GM20431 (cell line): ENCODE results near the gene CDIP1.

Experiments used
- in situ Hi-C: fragments of 300-500 bp; cut with MseI, MboI; formaldehyde crosslinking; loops from one replicate; pipeline ENCODE4 v1.15.0; 2020; ENCODE audit warnings: low sequenced_read_pairs; ENCODE audit not compliant: unreplicated experiment

CDIP1 gene

DNA sequence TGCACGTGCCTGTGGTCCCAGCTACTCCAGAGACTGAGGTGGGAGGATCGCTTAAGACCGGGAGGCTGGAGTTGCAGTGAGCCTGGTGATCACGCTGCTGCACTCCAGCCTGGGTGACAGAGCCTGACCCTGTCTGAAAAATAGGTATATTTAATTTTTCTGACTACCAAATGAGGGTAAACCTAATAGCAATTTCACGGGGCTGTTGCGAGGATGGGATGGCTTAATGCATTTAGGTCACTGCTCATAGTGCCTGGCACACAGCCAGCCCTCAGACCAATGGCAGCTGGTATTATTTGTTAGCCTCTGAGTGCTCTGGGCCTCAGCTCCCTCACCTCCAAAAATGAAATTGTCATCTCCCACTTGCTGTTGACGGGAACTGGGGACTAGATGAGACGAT lies 5.9 kb upstream of the CDIP1 start:
- in situ Hi-C loops = no loop called here

DNA sequence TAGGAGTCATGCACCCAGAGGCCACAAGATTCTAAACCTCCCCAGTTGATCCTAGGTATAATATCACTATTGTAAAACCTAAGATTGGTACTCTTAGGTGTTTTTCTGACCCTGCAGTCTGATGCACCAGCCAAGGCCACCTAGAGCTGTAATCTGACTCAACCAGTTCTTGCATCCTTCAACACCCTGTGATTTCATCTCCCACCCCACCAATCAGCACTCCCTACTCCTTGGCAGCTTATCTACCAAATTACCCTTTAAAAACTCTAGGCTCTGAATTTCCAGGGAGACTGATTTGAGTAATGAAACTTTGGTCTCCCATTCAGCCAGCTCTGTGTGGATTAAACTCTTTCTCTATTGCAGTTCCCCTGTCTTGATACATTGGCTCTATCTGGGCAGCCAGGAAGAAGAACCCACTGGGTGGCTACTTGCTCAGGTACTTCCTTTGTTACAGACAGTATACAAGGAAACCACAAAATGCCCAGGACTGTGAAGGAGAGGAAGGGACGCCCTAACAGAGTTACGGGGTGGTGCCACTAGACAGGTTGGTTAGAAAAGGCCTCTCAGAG lies 1.2 kb upstream of the CDIP1 start:
- in situ Hi-C loops = no loop called here

DNA sequence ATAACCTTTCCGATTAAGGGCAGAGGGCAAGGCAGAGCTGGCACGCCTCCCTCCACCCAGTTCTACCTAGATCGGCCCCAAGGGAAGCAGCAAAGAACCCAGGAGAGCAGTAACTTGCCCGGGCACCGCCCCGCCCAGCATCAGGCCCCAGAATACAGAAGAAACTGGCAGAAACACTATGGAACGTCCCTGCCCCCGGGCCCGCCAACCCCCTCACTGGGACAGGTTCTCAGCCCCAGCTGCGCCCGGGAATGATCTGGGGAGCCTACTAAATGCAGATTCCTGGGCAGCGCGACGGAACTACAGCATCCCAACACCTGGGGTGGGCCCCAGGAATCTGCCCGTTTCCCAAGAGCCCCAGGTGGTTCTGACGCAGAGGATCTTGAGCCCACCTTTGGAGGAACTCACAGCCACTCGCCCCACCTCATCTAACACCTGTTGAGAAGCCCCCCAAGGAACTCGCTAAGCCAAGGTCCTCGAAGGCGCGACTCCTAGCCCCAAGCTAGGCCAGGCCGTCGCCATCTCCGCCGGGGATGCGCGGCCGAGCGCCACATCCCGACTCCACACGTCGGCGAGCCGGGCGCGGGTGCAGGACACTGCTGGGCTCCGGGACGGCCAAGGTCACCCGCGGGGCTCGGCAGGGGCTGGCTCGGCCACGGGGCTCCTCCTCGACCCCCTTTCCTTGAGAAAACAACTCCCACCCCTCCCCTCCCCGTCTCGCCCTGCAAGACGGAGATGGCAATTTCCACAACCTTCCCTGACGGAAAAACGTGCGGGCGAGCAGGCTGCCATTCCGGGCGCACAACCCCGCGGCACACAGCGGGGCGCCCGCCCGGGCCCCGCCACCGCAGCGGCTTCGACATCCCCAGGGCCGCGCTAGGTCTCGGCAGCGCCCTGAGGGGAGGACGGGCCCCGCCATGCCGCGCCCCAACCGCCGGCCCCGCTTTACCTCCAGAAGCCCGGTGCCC lies 913 bp downstream of the CDIP1 start:
- in situ Hi-C loops = no loop called here

DNA sequence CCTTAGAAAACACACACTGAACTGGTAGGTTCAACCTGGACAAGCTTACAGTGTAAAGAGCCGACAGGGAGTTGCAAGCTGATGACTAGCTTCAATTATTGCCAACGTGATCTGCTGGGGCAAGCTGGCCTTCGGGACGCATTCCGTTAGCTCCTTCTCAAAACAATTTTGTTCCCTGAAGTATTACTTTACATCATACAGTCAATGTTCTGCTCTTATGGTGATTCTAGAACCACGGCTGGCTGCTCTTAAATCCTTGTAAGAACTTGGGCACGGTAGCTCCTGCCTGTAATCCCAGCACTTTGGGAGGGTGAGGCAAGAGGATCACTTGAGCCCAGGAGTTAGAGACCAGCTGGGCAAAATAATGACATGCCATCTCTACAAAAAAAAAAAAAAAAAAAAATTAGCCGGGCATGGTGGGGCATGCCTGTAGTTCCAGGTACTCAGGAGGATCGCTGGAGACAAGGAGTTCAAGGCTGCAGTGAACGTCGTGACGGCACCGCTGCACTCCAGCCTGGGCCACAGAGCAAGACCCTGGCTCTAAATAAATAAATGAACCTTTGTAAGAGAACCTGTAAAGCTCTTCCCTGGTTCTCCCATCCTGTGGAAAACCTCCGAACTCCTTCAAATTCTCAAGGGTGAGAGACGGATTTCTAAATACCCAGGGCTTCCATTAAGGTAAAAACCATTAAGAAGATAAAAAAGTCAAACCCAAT lies 2.0 kb downstream of the CDIP1 start:
- in situ Hi-C loops = no loop called here

DNA sequence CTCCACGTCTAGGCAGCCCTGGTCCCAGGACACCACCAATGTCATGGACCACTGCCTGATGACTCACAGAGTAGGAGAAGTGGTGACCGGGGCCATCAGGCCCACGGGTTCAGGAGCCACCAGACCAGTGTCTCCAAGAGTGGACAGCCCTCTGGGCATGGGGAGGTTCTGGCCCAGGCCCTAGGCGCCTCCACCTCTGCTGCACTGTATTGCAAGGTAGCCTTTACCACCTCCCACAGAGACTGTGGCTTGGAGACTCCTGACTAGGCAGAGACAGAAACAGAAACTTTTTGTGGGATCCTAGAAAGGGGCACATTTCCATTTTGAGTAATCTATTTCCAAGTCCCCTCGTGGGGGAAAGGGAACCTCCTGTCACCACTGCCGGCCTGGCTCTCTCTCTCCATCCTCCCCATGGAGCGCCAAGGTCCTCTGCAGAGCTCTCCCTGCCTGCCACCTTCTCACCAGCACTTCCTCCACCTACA lies 2.9 kb downstream of the CDIP1 start:
- in situ Hi-C loops = no loop called here

DNA sequence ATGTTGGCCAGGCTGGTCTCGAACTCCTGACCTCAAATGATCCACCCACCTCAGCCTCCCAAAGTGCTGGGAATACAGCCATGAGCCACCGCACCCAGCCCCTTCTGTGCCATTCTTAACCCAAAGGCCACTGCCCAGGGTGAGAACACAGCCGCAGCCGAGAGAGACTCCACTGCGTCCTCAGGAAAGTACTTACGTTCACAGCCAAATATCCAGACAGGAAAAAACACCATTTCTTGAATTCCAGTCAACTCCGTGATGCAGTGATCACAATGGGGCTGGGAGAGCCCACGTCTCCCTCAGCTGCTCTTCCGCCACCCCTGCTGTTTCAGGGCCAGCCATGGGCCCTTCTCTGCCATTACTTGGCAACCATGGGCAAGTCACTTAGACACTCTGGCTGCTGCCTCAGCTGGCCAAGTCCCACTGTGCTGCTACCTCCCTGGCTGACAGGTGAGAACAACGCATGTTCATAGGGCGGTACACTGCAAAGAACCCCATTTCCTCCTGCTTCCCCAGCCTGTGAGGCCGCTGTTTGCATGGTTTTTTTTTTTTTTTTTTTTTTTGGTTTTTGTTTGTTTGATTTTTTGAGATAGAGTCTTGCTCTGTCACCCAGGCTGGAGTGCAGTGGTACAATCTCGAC lies 4.3 kb downstream of the CDIP1 start:
- in situ Hi-C loops = no loop called here

DNA sequence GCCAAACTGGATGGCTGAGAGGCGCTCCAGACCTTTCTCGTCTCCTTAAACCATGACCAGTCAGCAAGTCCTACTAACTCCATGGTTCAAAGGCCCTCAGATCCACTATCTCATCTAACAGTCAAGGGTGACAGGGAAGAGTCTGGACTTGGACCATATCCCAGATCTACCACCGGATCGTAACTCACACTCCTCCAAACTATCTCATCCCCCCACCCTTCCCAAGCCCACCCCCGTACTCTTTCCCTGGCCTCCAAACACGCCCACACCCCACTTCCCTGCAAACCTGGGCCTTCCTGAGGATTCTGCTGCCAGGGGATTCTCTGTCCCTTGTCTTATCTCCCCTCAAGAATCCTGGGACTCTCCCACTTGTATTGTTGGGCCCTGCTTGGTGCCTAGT lies 5.1 kb downstream of the CDIP1 start:
- in situ Hi-C loops = no loop called here

DNA sequence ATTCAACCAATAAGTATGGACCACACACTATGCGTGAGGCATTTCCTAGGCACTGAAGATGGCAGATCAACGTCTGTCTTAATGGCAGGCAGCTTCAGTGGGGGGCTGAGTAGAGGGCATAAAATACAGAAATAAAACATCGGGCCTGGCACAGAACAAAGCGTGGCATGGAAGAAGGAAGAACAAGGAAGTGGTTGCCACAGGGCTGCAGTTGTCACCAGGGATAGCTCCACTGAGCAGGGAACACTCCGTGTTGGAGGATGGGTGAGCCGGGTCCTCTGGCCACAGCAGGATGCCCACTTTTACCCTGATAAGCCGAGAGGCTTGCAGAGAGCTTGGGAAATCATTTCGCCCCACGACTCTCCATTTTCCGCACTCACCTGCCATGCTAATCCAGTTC lies 6.3 kb downstream of the CDIP1 start:
- in situ Hi-C loops = no loop called here

DNA sequence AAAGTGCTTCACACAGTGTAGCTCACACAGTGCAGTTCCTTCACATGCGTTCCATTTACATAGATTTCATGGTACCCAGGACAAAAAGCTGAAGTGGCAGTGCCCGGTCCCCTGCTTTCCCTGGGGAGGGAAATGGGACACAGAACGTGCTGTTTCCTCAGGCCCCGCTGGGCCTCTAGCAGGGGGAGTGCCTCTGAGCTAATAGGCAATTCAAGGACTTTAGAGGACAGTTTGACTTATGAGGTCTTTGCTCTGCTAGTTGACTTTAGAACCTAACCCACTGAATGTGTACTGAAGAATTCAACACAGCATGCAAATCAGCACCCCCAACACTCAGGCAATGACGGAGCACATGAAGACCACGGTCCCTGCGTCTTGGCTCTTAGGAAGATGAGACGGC lies 6.8 kb downstream of the CDIP1 start:
- in situ Hi-C loops = no loop called here

DNA sequence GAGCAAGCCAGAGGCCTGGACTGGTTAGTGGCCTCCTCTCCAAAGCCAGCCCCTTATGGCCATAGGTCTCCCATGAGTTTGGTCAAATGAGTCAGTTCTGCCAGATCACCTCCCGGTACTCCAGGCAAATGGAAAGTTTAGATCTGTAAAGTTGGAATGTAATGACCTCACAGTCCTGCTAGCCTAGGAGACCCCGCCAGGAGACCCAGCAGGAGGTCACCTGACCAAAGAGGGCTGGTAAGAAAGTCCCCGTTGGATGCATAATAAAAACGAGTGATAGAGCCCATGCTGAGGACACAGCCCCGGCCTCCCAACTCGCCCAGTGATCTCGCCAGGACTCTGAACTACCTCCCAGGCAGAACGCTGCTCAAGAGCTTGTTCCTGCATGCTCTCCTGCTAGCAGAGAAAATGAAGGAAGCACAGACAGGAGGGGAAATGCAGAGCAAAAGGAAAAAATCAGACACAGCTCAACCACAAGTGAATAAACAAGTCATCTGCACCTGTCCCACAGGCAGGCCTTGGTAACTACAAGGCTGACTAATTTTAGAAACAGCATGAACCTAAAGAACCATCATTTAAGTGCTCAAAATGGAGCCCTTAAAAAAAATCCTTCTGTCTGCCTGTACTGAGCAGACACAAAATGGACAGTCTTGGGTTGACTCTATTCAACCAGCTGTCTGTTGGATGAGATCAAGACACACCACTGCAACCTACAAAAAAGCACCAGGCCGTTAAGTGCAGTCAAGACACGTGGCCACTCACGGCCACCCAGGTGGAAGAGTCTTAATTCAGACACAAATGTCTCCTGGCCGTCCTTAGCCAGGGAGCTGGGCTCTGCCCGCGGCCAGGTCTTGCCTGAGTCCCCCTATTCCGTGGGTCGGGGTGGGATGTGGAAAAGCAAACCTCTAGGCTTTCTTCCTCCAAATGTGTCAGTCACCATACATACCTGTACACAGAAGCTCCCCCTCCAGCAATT lies 9.2 kb downstream of the CDIP1 start:
- in situ Hi-C loops = no loop called here

DNA sequence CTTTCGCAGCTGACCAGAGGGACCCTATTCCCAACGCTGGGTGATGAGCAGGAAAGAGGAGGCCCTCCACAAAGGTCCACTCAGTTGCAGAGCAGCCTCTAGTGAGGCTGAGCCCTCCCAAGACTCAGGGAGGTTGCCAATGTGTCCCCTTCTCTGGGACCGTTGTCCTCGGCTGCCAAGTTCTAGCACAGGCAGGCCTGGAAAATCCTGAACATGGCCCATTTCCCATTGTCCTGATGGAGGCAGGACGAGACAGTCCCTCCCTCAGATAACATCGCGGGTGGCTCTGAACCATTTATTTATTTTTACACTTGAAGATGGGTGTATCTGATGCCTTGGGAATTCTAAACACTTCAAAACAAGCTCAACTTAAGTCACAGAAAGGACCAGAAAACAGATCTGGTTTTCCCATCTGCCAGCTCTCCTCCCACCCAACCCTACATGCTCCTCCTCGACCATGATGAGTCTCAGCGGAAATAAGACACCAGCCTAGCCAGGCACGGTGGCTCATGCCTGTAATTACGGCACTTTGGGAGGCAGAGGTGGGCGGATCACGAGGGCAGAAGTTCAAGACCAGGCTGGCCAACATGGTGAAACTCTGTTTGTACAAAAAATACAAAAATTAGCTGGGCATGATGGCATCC lies 12.8 kb downstream of the CDIP1 start:
- in situ Hi-C loops = no loop called here

DNA sequence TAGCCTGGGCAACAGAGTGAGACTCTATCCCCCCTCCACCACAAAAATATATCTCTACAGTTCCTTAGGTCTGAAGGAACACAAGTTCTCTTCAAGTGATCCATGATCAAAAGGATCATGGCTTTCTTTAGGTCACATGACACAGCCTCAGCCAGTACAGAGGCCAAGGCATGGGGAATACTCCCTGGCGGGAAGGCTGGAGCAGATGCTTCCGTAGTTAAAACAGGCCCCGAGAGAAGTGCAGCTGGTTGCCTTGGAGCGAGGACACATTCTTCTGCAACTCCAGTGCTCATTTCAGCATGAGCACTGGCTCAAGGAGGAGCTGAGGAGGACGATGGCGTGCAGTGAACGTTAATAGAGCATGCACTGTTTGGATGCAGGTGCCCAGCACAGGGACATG lies 13.5 kb downstream of the CDIP1 start:
- in situ Hi-C loops = no loop called here

DNA sequence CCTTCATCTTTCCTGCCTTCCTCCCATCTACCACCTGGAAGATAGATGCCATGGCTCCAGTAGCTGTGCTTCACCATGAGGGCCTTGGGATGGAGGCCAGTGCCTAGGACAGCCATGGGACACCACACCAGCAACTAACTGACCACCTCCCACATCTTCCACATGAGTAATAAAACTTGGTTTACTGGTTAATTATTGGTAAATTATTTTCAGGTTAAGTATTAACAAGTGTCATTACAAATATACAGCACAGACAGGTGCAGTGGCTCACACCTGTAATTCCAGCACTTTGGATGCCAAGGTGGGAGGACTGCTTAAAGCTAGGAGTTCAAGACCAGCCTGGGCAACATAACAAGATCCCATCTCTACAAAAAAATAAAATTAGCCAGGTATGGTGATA lies 14.0 kb downstream of the CDIP1 start:
- in situ Hi-C loops = no loop called here

DNA sequence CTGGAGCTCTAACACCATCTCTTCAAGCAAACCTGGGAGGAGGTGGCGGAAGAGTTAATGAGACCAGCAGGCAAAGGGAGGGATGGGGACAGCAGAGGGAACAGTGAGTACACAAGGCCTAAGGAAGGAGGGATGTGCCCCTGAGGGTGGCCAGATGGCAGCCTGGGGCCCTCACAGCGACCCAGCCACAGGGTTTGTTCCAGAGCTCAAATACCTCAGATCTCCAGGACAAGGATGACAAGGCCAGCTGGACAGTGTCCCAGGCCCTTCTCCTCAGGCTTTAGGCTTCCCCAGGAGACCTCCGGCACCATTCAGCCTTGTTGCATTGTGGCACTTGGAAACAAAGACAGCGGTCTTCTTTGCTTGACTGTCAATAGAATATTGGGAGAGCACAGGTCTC lies 14.9 kb downstream of the CDIP1 start:
- in situ Hi-C loops = no loop called here

DNA sequence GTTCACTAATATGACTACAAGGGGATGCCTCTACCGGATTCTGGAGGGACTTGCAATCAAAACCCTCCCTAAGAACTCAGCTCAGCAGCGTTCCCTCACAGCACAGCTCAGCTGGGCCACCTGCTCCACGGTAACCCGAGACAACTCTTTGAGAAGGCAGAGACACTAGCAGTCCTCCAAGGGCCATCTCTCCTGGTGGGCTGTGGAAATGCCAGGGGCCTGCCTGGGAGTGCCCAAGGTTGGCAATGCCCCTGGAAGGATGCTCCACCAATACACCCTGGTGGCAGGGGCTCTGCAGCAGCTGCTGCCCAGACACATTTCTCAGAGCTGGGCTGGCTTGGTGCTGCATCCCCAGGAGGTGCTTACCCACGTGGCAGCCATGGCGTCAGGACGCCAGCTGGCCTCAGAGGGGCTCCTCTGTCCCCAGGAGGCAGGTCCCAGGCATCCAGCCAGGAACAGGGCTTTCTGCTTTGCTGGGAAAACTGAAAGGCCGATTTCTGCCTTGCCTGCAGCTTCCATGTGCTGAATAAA lies 16.5 kb downstream of the CDIP1 start:
- in situ Hi-C loops = no loop called here

DNA sequence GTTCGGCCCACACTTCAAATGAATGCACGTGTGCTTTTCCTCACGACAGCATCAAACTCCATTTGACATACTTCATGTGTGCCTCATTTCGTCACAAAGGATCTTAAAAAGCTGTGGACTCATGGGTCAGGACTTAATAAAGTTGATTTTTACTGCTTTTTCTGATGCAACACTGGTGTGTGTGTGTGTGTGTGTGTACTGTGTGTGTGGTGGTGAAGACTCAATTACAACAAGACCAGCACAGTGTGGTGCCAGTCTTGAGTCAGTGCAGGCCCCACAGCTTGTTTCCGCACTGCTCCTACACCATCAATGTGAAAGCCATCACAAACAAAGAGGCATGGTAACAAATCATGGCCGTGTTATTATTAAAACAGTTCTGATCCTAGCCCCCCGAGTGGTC lies 17.7 kb downstream of the CDIP1 start:
- in situ Hi-C loops = no loop called here

DNA sequence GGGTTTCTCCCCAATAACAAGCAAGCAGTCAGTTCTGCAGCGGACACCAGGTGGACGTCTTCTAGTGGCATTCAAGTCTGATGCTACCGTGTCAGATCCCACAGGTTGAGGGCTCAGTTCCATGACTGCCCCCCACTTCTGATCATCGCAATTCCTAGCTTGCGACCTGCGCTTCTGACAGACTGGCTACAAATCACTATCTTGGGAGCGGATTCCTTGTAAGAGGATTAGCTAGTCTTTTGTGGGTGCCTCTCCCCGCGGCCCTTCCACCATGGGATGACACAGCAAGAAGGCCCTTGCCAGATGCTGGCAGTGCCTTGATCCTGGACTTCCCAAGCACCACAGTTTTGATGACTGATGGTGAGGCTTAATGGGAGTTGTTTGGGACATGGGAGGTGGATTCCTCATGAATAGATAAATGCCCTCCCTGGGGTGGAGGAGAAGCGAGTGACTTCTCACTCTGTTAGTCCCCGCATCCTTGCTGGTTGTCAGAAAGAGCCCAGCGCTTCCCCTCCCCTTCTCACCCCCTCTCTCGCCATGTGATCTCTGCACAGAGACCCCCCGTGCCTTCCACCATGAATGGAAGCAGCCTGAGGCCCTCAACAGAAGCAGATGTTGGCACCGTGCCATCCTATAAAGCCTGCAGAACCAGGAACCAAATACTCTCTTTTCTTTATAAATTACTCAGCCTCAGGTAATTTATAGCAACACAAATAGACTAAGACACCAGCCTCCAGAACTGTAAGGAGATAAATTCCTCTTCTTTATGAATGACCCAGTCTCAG lies 19.1 kb downstream of the CDIP1 start:
- in situ Hi-C loops = no loop called here
